Mesothelial cell of epicardium (in vitro differentiated cells): ENCODE results near the gene LRRC66. TPM values are rescaled to one million over a fixed set of nuclear protein-coding genes. Genes with fewer than 3 reads are reported as not detected.

ENCODE experiments used
- DNase-seq, 2 experiments: peaks; one replicate each; pipeline ENCODE4 v3.0.0; 2021; ENCODE audit warnings: low spot score in 2 of 2; ENCODE audit not compliant: unreplicated experiment in 2 of 2
- H3K27ac Mint-ChIP-seq: 2 replicates; pipeline ENCODE4 v1.8.0; 2021; ENCODE audit warnings: mixed read lengths
- H3K27me3 Mint-ChIP-seq: 2 replicates; pipeline ENCODE4 v1.8.0; 2021; ENCODE audit warnings: low read depth, mixed read lengths
- H3K36me3 Mint-ChIP-seq: 2 replicates; pipeline ENCODE4 v1.8.0; 2021; ENCODE audit warnings: mixed read lengths
- H3K4me1 Mint-ChIP-seq: 2 replicates; pipeline ENCODE4 v1.8.0; 2021; ENCODE audit warnings: mixed read lengths
- H3K4me3 Mint-ChIP-seq: 2 replicates; pipeline ENCODE4 v1.8.0; 2021; ENCODE audit warnings: mild to moderate bottlenecking, moderate library complexity, mixed read lengths
- H3K9me3 Mint-ChIP-seq: 2 replicates; pipeline ENCODE4 v1.8.0; 2021; ENCODE audit warnings: mixed read lengths
- total RNA-seq: library from RNA; stranded (reverse); gene quantifications from 3 replicates; pipeline ENCODE4 v1.2.1, GENCODE V29; 2021
- TF ChIP-seq, protein P1 (sequence below): fragments of 200-600 bp; sonication (generic); IDR thresholded peaks from one replicate; pipeline ENCODE4 v1.5.0; 2021; ENCODE audit warnings: antibody characterized with exemption; ENCODE audit not compliant: unreplicated experiment

The LRRC66 gene, protein sequence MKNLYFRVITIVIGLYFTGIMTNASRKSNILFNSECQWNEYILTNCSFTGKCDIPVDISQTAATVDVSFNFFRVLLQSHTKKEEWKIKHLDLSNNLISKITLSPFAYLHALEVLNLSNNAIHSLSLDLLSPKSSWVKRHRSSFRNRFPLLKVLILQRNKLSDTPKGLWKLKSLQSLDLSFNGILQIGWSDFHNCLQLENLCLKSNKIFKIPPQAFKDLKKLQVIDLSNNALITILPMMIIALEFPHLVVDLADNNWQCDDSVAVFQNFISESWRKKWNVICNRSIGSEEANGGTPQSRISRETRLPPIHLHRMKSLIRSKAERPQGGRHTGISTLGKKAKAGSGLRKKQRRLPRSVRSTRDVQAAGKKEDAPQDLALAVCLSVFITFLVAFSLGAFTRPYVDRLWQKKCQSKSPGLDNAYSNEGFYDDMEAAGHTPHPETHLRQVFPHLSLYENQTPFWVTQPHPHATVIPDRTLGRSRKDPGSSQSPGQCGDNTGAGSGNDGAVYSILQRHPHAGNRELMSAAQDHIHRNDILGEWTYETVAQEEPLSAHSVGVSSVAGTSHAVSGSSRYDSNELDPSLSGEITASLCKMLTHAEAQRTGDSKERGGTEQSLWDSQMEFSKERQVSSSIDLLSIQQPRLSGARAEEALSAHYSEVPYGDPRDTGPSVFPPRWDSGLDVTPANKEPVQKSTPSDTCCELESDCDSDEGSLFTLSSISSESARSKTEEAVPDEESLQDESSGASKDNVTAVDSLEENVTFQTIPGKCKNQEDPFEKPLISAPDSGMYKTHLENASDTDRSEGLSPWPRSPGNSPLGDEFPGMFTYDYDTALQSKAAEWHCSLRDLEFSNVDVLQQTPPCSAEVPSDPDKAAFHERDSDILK
- total RNA-seq: 0.20 to 0.44 TPM (median 0.32 TPM) in 3 replicates

- H3K27ac Mint-ChIP-seq: no peak within 1 kb of the TSS
- TF ChIP-seq, protein P1, sequence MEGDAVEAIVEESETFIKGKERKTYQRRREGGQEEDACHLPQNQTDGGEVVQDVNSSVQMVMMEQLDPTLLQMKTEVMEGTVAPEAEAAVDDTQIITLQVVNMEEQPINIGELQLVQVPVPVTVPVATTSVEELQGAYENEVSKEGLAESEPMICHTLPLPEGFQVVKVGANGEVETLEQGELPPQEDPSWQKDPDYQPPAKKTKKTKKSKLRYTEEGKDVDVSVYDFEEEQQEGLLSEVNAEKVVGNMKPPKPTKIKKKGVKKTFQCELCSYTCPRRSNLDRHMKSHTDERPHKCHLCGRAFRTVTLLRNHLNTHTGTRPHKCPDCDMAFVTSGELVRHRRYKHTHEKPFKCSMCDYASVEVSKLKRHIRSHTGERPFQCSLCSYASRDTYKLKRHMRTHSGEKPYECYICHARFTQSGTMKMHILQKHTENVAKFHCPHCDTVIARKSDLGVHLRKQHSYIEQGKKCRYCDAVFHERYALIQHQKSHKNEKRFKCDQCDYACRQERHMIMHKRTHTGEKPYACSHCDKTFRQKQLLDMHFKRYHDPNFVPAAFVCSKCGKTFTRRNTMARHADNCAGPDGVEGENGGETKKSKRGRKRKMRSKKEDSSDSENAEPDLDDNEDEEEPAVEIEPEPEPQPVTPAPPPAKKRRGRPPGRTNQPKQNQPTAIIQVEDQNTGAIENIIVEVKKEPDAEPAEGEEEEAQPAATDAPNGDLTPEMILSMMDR: no peak
- H3K36me3 Mint-ChIP-seq: peaks cover 16% of the 10 kb centered on the region
Observed at GRCh38 chr4:52019936-52020657, at the start of gene LRRC66. Gene LRRC66, minus strand, starts transcription at chr4:52020363. Its CDS starts 2,750 bp downstream, at chr4:52017613.

DNA sequence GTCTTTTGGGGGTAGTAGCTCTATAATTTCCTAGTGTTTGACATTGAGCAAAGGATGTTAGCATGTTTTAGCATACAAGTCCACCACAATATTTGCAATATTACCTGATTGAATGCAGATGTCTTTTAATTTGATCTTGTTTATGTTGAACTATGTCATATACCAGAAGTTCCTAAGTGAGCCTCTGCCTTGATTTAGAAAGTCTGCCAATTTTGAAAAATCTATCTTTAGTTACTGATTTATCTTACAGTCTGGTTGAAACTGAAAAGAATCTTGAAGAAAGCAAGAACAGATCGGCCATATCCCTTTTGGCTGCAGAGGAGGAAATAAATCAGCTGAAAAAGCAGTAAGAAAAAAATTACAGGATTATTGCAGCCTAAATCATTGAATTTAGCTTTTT, 49.4 kb upstream of the LRRC66 start:
- Mint-ChIP-seq H3K4me1 (no peaks in the 10 kb centered on the region), H3K4me3 (no peak overlapping the region), H3K9me3 (peaks cover 6% of the 10 kb centered on the region), H3K27ac (no peak overlapping the region), H3K36me3 (peaks cover 7% of the 10 kb centered on the region), H3K27me3 (peaks cover 5% of the 10 kb centered on the region)
- TF ChIP-seq, protein P1: no peak
- no peak for DNase-seq

More at GRCh38 chr4:52019936-52020657, at the start of gene LRRC66:
- no peaks in the 10 kb centered on the region for H3K9me3 Mint-ChIP-seq
- no peak within 1 kb of the TSS for H3K4me3 Mint-ChIP-seq
- H3K4me1 Mint-ChIP-seq: peaks cover 8% of the 10 kb centered on the region
- H3K27me3 Mint-ChIP-seq: no peaks in the 10 kb centered on the region
- DNase-seq: no peak

DNA sequence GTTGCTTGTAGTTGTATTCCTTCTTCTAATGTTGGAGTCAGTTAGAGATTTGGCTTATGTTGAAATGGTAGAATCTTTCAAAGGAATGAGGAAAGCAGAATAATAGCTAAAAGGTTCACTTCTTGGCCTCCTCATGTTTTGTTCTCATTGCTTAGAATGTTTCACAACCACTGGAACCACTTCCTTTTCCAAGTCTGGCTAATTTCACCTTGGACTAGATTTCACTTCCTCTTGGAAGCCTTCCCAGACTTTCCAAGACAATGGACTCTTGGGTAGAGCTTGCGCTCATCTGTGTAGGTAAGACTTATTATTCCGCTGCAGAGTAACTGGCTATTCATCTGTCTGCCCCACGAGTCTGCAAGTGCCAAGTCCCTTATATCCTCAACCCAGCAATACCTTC, 39.2 kb upstream of the LRRC66 start:
- Mint-ChIP-seq H3K4me3 (no peak overlapping the region), H3K36me3 (no peaks in the 10 kb centered on the region), H3K27ac (no peak overlapping the region), H3K27me3 (peaks cover 5% of the 10 kb centered on the region), H3K9me3 (no peaks in the 10 kb centered on the region), H3K4me1 (peaks cover 13% of the 10 kb centered on the region)
- DNase-seq: no peak
- TF ChIP-seq, protein P1: no peak

DNA sequence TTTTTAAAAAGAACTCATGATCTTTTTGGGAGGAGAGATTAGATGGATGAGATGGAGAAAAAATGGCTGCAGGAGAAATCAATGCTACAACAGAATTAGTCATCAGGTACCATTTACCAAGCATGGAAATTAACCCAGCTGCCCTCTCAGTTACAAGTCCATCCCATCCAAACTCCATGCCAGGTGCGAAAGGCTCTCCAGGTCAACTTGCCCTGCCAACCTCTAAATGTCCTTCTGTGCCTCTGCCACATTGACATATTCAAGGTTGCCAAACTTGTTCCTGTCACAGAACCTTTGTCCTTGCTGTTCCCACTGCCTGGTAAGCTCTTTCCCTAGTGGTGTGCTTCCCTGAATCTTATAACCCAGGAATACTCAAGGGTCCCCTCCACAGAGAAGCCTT, 38.1 kb upstream of the LRRC66 start:
- Mint-ChIP-seq H3K4me1 (peaks cover 15% of the 10 kb centered on the region), H3K36me3 (no peaks in the 10 kb centered on the region), H3K4me3 (no peak overlapping the region), H3K27ac (no peak overlapping the region), H3K9me3 (no peaks in the 10 kb centered on the region), H3K27me3 (peaks cover 14% of the 10 kb centered on the region)
- TF ChIP-seq, protein P1: no peak
- no peak for DNase-seq

- Mint-ChIP-seq H3K36me3 (no peaks in the 10 kb centered on the region), H3K9me3 (no peaks in the 10 kb centered on the region), H3K4me3 (no peak overlapping the region), H3K4me1 (peaks cover 24% of the 10 kb centered on the region), H3K27me3 (peaks cover 18% of the 10 kb centered on the region), H3K27ac (no peak overlapping the region)
- no peak for DNase-seq
- TF ChIP-seq, protein P1: no peak
Observed at GRCh38 chr4:52057196-52057595, 37.0 kb upstream of the LRRC66 start.
